HG02763 (cell line): Measurements from ENCODE around the gene INSM1.

ENCODE experiments used
- ATAC-seq: cut with Tn5 transposase; IDR thresholded peaks from one replicate; pipeline ENCODE4 v1.9.1; 2021; ENCODE audit warnings: mild to moderate bottlenecking, moderate library complexity; ENCODE audit not compliant: unreplicated experiment

INSM1 gene

DNA sequence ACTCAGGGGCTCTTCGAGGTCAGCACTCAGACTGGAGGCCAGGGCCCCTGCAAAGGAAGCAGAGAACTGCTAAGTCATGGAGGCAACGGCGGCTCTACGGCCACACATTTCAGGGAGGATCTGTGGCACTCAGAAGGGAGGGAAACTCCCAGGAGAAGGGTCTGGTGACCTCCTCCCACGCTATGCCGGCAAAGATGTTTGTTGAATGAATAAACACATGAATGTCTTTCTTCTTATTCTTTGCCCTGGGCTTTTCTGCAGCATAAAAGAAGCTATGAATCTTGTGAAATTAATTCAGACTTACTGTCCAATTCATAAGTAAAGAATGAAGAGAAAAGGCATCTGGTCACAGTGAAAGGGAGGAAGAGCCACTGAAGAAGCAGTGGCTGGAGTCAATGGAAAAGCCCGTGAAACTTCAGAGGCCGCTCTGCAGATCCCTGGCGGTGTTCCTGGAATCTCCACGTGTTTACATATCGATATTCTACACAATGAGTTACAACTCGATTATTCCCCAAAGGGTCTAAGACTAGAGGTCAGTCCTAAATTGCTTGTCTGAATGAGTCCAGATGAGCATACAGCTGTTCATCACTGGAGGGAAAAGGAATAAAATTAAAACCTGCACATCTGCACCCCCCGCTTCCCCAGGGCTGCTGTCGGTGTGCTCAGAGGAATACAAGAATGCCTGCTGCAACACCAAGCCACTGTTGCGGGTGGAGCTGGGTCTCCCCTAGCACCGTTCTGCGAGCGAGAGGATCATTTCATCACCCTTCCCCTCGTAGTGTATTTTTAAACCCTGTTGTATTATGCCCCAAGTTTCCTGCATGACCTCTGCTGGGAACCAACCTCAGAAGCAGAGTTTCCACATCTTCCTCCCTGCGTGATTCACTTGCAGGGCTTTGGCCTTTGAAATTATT is 25.6 kb downstream of the INSM1 start:
- ATAC-seq = no peak

DNA sequence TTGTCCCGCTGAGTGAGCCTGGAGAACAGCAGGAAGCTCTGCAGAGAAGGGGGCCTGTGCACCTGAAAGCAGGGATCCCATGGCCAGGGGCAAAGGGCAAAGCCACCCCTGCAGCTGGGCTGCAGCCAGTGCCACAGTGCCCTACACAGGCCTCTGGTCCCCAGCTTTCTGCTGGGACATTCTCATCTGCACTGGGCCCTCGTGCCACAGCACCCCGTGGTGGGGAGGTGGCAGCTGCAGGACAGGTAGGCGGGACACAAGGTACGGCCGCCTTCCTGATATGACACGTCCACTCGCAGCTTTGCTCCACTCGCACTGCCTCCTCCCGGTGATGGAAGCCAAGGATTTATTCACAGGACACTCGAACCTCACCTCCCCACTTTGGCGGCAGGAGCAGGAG is 27.2 kb downstream of the INSM1 start:
- no peak for ATAC-seq

DNA sequence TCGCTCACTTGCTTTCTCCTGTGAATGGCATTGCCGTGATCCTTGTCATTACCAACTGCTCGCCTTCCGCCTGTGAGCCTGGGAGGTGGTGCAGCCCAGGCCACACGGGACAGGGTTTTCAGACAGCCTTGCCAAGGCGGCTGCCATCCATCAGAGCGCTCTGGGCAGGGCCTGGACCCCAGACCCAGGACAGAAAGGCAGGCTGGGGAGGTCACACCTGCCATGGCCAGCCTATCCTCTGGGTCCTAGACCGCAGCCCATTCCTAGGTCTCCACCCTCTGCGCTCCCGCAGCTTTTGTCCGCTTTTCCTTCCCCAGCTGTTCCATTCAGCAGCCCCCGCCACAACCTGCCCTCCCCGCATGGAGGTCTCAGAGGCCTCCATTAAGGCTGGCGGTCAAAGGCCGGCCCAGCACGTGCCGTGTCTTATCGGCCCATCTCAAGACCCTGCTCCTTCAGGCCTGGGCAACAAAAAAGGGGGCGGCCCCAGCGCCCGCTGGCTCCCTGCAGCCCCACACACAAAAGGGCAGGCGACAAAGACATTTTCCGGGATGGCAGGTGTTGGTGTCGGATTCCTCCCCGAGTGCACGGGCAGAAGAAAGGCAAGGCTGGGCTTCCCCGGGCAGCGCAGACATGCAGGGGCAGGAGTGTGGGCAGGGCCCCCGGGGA is 28.1 kb downstream of the INSM1 start:
- ATAC-seq = no peak

DNA sequence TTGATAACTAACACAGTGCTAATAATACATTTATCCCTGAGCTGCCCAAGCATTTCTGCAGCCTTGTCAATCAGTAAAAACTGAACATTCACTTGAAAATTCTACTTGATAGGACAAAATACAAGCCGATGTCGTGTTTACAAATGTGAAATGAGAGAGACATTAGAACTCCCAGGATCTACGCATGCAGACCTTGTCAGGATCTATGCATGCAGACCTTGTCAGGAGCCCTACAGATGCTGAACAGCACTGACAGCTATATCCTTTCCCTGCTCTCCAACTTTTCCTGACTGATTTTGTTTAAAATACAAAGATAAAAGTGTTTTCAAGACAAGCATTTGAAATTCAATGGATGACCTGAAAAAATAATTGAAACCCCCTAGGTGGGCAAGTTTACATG is 28.9 kb downstream of the INSM1 start:
- ATAC-seq = no peak

DNA sequence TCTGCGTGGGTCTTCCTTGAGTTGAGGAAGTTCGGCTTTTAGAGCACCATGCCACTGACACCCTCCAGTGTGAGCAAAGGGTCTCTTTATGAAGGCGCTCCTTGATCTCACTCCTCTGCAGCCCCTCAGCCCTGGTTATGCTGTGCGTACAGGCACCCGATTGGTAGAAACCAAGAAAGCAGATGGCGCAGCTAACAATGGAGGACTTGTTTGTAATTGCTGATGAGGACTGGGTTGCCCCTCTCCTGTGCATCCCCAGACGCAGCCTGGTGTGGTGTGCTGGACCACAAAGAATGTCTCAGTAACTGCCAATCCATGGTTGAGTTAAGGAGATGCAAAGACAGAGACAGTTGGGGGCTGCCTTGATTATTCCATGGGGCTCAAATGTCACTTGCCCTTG is 30.2 kb downstream of the INSM1 start:
- no peak for ATAC-seq

DNA sequence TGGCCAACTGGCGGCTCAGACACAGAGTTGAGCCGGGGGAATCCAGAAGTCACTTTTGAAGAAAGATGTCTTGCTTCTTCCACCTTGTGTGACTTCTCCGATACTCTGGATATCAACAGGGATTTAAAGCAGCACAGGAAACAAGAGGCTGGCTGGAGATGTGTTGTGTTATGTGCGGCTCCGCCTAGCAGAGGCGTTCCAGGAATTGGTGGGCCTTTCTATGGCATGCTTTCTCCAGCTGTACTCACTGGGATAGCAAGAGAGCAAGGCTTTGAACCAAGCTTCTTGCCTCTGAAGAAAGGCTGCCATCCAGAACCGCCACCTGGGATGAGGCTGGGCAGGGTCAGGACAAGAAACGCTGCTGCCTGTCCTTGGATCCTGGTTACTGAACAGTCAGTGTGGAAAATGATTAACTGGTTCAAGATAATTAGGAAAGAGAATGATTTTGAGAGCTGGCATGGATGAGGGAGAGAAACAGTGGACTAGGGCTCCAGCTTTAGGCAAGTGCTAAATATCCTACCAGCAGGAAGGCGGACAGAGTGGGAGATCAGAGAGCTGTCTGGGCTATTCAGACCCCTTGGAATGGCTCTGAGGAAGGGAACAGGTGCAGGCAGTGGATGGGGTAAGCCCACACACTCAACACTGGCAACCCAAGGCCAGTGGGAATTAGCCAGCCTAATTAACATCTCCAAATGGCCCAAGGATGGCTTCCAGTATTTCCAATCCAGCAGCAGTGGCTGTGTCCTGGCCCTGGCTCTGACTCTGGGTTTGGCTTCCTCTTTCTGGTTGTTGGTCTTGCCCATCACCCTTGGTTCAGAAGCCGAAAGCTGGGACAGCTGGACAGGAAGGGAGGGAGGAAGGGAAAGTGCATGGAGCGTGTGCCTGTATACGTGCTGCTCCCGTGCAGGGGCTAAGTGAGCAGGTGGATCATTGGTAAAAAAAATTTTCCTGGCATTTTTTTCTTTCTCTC is 31.9 kb downstream of the INSM1 start:
- ATAC-seq = no peak

DNA sequence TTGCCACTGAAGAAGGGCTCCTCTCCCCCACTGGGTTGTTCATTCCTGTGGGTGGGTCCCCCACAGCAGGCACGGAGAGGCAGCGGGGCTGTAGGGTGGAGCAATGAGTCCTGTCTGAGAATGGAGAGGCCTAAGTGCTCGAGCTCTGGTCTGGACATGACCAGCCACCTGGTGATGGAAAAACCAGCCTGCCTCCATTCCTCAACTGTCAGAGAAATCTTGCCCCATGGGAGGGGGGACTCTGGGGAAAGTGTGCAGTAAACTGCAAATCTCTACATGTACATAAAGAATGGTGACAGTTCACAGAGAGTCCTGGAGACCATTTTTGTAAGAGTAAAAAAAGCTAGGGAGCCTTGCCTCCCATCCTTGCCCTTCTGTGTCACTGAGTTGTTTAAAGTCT is 34.1 kb downstream of the INSM1 start:
- no peak for ATAC-seq

DNA sequence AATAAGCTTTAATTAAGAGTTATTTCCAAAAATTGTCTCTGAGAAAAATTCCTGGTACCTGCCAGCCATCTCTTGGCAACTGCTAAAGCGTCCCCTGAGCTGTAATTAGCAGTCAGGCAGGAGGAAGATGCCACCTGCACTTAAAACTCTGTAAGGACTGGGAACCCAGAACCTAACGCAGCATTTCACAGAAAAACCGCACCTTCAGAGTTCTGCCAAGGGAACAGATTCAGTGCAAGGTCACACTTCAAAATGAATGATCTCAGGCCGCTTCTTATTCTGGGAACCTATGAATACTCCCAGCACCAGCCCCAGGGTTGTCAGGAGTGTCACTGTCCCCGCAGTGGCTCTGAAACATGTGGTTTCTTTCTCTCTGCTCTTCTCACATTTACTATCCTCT is 36.7 kb downstream of the INSM1 start:
- ATAC-seq = no peak

DNA sequence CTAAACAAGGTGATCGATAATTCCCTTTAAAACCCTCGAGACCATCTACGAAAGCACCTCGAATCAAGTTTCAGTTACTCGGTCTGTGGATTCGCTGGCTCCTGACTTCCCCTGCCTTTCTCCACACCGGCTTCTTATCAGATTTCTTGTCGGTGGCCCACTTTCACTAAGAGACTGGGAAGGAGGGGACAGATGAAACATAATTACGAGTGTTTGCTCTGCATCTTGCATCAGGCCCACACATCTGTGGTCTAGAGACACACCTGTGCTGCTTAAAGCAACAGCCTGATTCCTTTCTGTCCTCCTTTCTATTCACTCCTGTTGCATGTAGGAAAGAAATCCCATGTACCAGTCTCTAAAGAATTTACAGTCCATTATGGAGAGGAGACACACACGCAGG is 37.7 kb downstream of the INSM1 start:
- no peak for ATAC-seq

DNA sequence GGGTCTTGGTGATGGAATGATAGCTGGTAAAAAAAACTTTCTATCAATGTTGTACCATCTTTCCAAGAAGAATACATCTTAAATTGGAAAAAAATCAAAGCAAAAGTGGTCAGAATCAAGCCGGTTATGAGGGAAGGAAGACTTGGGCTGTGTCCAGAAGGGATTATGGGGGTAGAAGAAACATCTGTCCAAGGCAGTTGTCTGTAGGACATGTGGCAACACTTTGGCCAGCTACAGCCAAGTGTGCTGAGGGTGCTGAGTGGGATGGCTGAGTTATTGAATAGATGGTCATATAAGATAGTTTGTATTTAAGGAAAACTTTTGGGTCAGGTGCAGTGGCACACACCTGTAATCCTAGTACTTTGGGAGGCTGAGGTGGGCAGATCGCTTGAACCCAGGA is 38.4 kb downstream of the INSM1 start:
- ATAC-seq = no peak

DNA sequence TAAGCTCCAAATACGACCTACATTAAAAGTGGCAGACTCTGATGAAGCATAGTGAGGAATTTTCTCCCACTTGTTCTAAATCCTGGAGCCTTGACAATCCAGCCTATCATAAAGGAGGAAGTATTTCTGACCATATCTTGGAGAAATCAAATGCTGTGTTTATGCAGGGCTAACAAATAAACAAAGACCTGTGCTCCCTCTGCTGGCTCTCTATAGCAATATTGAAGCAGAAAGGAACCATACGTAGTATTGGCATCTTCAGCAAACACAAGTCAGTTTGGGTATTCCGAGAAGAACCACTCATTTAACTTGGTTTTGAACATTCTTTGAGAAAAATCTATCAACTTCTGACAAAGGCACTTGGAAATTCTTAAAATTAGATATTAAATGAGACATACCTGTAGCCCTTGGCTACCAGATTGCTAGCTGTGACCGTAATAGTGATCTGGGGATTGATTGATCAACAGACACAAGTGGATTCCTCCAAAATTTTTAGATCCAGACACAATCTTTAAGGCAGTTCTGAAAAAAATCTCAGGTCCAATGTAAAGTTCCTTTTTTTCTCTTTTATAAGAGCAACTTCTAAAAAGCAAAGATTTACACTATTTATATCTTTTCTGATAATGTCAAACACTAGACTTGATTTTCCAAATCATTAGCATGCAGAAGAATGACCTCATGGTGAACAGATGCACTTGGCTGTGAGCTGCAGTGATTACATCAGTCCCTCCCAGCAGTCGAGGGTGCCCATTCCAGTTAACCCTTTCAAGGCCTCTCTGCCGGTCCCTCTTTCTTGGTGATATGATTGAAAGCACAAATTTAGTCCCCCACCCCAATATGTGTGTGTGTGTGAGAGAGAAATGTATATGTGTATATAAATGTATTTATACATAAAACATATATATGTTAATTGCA is 40.2 kb downstream of the INSM1 start:
- no peak for ATAC-seq

DNA sequence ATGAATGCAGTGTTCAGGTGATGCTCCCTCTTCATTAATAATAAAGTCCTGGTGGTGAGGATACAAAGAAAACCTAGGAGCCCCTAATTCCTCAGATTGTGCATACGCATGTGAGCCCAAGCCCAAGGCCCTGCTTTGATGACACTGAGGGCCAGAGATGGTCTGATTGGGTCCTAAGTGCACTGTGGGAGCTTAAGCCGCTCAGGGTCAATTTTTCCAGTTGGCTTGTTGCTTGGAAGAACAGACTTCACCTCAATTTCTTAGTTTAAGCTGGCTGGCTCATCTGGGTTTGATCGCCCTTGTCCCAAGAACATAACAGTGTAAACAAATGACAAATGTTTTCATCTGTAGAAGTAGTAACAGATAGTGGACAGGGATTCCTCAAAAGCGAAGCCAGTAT is 41.4 kb downstream of the INSM1 start:
- ATAC-seq = no peak

DNA sequence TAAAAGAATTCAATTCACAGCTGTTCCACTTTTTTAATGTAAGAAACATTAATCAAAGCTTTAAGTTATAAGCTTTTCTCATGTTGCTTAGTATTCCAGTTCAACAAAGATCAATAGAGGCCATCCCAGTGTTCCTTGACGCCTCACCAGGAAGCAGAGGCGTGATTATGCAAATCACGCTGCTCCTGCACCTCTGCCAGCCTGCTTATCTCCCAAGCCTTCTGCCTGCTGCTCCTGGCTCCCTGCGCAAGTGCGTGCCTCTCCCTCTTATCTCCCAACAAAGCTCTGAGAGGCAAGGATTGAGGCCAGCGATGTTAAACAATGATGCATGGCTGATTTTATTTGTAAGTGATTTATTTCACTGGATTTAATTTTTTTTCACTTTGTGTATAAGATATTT is 42.8 kb downstream of the INSM1 start:
- no peak for ATAC-seq

DNA sequence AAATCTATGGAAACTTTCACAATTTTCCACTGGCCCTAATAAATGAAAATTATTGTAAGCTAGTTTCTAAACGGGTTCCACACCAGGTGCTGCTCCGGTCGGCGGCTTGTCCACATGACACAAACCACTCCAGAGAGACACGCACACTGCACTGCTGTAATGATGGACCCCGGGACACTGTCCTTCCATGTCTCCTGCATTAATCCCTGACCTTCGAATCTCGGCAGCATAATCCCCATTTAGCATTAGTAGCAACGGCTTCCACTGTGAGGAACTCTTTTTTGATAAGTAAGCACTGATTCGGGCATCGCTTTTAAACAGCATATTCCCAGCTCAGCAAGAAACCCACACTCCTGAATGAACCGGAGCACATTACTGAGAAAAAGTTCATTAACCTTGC is 43.5 kb downstream of the INSM1 start:
- ATAC-seq = no peak

DNA sequence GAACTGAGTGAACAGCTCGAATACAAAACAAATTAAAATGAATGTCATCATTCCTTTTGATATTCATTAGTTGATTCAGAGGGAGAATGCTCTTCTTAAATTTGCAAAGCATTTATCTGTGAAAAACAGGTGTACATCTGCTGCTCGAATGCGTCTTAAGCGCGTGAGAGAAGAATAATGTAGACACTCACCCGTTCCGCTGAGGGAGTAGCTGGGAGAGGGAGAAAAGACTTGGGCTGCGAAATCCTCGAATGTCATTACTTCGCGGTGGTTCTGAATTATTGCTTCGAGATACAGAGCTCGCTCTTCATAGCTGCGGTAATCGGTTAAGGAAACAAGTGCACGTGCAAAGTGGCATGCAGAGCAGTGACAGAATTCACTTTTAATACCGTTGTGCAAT is 43.9 kb downstream of the INSM1 start:
- no peak for ATAC-seq

DNA sequence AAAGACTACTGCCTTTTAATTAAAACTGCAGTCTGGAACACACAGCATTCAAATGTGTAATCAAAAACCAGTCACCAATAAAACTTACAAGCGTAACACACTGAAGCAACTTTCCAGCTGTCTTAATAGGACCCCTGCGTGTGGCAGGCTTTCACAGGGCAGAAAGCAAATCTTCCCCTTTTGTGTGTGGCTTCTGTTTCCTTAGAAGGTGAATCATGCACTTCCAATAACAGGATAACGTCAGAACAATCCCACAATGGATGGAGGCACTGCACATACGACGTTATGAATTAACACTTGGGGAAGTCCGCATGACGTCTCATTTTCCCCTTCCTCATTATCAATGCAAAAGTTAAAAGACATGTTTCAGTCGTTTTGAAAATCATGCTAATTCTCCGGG is 44.8 kb downstream of the INSM1 start:
- no peak for ATAC-seq

DNA sequence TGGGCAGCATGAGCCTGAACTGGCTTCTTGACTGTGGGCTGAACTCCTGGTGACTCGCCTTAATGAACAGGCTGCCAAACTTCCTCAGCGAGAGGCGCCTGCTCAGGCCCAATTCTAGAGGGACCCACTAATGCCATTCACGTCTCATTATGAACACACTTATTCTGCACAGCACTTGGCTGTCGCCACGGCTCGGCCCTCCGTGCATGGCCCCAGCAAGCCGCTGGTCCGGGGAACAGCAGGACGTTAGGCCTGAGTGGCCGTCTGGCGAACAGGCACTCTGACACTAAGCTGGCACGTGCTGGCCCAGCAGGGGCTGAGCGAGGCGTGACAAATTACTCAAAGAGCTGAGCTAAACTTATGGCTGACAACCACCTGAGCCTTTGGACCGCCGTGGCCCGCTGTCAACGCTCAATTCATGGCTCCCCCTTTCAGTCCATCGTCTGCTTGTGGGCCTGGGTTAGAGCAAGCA is 45.9 kb downstream of the INSM1 start:
- no peak for ATAC-seq

DNA sequence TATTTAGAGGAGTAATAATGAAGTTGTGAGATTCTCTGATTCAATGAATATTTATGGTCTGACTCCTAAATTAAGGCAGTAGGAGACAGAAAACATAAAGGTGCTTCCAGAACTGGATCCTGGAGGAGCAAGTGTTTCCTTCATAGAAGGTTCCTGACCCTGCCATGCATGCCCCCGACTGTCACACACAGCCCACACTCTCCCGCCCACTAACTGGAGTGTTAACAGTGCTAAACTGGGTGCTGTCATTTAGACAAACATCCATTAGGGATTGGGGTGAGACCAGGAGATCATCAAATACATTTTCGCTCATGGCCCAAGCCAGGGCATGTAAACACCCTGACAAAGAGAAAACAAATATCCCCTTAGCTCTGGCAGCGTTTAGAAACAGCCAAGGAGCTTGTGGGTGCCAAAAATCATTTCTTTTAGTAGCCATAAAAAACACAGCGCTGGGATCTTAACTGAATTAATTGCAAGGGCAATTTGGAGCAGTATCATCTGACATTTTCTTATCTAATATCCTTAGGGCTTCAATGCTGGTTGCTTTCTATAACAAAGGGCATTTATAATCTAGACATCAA is 46.8 kb downstream of the INSM1 start:
- ATAC-seq = no peak

DNA sequence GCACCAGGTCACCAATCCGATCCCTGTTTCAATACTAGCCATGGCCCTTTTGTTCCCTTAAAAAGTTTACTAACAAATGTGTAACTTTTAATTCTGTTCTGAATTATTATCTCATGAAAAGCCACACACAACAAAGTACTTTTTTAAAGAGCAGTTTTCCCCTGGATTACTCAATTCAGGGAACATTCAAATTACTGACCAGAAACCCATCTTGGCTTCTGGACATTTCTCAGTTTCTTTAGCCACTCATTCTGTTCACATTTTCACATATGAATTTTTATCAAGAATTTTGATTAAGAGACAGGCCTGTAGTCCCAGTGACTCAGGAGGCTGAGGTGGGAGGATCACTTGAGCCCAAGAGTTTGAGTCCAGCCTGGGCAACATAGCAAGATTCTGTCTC is 47.4 kb downstream of the INSM1 start:
- ATAC-seq = no peak
